ENCODE measurements around the gene ACSS1.

Gene ACSS1

DNA sequence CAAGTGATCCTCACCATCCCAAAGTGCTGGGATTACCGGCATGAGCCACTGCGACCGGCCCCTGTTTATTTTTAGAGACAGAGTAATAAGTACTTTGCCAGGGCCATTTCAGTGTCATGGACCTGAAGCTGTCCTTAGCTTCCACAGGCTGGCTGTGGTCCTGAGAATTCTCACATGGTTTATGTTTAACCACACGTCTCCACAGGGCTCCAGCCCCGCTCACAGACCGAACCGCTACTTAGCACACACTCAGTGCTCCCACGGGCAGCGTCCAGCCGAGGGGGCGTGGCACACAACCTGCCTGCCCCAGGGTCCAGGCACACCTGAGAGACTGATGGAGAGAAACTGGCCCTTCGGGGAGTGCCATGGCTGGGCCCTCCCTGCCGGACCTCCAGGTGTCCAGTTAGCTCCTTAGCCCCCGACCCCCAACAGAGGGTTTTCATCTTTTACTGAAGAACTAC lies 11.7 kb downstream of the ACSS1 start:
- Histone ChIP-seq H3K27me3 (ENCODE audit: insufficient read depth, low read length) (no peaks in the 10 kb centered on the region), H3K79me1 (ENCODE audit: low read length) (no peaks in the 10 kb centered on the region), H2BK5ac (ENCODE audit: low read depth, low read length, poor library complexity) (no peak overlapping the region), H3K4me3 (ENCODE audit: low read depth, low read length) (no peak overlapping the region), H3K14ac (ENCODE audit: low read length) (no peak overlapping the region), H4K8ac (ENCODE audit: low read depth, low read length) (no peak overlapping the region), H2BK12ac (ENCODE audit: low read length) (no peak overlapping the region), H2AK5ac (ENCODE audit: low read length) (no peak overlapping the region), H3K18ac (ENCODE audit: low read length) (no peak overlapping the region), H3K4me1 (ENCODE audit: control insufficient read depth in 1 of 2, insufficient read depth in 2 of 2, low read length in 2 of 2) (no peaks in the 10 kb centered on the region), H3K36me3 (ENCODE audit: control insufficient read depth in 1 of 2, insufficient read depth in 2 of 2, low read length in 2 of 2) (no peaks in the 10 kb centered on the region), H3K9me3 (ENCODE audit: insufficient read depth, low read depth, low read length) (peaks cover 1% of the 10 kb centered on the region), H3K4ac (ENCODE audit: low read depth, low read length) (no peak overlapping the region), H3K4me2 (ENCODE audit: low read length) (no peak overlapping the region), H3K79me2 (ENCODE audit: control insufficient read depth, insufficient read depth, low read length, poor library complexity) (no peaks in the 10 kb centered on the region), H3K27ac (ENCODE audit: low read depth, low read length) (no peak overlapping the region), H4K91ac (ENCODE audit: low read depth, low read length) (no peak overlapping the region), H2BK120ac (ENCODE audit: insufficient read depth, low read length, poor library complexity) (no peak overlapping the region), H4K12ac (ENCODE audit: low read depth, low read length) (no peak overlapping the region), H3K9ac (ENCODE audit: low read length) (no peak overlapping the region), H3K23ac (ENCODE audit: low read length) (no peak overlapping the region), H2AFZ (ENCODE audit: insufficient read depth, low read length, poor library complexity) (no peak overlapping the region)
- DNase-seq, result no peak
- no CpG with 5 or more reads among the region's 14 CpGs for WGBS (ENCODE audit: extremely low coverage, insufficient coverage, insufficient read length)

DNA sequence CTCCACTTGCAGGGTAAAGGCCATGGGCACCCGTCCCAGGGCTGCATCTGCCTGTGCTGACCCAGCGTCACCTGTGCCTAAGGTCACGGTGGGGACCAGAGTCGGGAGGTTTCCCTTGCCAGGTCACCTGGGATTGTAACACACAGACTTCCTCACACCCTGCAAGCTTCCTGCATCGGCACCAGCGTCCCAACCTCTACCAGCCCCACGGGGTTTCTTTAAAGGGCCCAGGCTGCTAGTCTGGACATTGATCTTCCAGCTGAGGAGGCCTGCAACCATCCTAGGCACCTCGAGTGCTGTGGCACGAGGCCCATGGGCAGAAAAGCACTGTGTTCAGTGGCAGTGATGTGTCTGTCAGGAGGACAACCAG lies 12.6 kb downstream of the ACSS1 start:
- Histone ChIP-seq H3K4me1 (ENCODE audit: control insufficient read depth in 1 of 2, insufficient read depth in 2 of 2, low read length in 2 of 2) (no peaks in the 10 kb centered on the region), H2BK5ac (ENCODE audit: low read depth, low read length, poor library complexity) (no peak overlapping the region)
- no CpG with 5 or more reads among the region's 9 CpGs for WGBS (ENCODE audit: extremely low coverage, insufficient coverage, insufficient read length)

DNA sequence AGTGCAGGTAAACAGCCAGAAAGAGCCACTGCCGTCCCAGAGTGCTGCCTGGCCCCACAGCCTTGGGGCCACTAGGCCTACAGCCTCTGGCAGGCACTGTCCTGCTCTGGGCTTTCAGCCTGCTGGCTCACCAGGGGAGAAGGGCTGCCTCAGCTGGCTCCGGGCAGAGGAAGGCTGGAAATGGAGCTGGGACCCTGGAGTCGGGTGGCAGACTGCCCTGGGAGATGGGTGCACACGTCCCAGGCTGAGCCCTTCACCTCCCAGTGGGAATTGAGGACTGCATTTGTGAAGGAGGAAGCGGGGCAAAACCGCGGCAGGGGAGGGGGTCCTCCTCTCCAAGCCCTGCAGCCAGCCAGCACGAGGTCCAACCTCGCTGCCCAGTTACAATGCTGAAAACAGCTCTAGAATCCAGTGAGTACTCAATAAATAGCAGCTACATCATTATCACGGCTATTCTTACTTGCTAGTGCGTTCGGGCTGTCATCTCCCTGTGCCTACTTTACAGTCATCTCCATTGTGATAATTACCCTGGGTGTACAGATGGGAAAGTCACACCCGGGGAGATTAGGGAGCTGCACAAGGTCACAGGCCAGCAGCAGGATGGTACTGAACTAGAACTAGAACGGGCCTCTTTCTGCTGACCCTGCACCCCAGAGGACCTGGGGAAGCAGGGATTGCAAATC lies 13.1 kb downstream of the ACSS1 start:
- Histone ChIP-seq H4K12ac (ENCODE audit: low read depth, low read length) (no peak overlapping the region), H3K79me1 (ENCODE audit: low read length) (no peaks in the 10 kb centered on the region), H2BK120ac (ENCODE audit: insufficient read depth, low read length, poor library complexity) (no peak overlapping the region), H3K4me3 (ENCODE audit: low read depth, low read length) (no peak overlapping the region), H2BK12ac (ENCODE audit: low read length) (no peak overlapping the region), H3K4me1 (ENCODE audit: control insufficient read depth in 1 of 2, insufficient read depth in 2 of 2, low read length in 2 of 2) (no peaks in the 10 kb centered on the region), H3K9ac (ENCODE audit: low read length) (no peak overlapping the region), H3K23ac (ENCODE audit: low read length) (no peak overlapping the region), H3K4ac (ENCODE audit: low read depth, low read length) (no peak overlapping the region), H4K8ac (ENCODE audit: low read depth, low read length) (no peak overlapping the region), H3K36me3 (ENCODE audit: control insufficient read depth in 1 of 2, insufficient read depth in 2 of 2, low read length in 2 of 2) (no peaks in the 10 kb centered on the region), H2AK5ac (ENCODE audit: low read length) (no peak overlapping the region), H3K27me3 (ENCODE audit: insufficient read depth, low read length) (no peaks in the 10 kb centered on the region), H3K27ac (ENCODE audit: low read depth, low read length) (no peak overlapping the region), H3K14ac (ENCODE audit: low read length) (no peak overlapping the region), H3K9me3 (ENCODE audit: insufficient read depth, low read depth, low read length) (peaks cover 1% of the 10 kb centered on the region), H4K91ac (ENCODE audit: low read depth, low read length) (no peak overlapping the region), H3K4me2 (ENCODE audit: low read length) (no peak overlapping the region), H3K18ac (ENCODE audit: low read length) (no peak overlapping the region), H2BK5ac (ENCODE audit: low read depth, low read length, poor library complexity) (no peak overlapping the region), H3K79me2 (ENCODE audit: control insufficient read depth, insufficient read depth, low read length, poor library complexity) (no peaks in the 10 kb centered on the region), H2AFZ (ENCODE audit: insufficient read depth, low read length, poor library complexity) (no peak overlapping the region)
- WGBS (ENCODE audit: extremely low coverage, insufficient coverage, insufficient read length), result no CpG with 5 or more reads among the region's 14 CpGs
- DNase-seq, result no peak

More for the DNA sequence above, 12.6 kb downstream of the ACSS1 start:
- no peaks in the 10 kb centered on the region for H3K79me1 ChIP-seq (ENCODE audit: low read length)
- no peak overlapping the region for H4K12ac ChIP-seq (ENCODE audit: low read depth, low read length)
- no peak for DNase-seq
- H2AK5ac ChIP-seq (ENCODE audit: low read length), result no peak overlapping the region
- H4K91ac ChIP-seq (ENCODE audit: low read depth, low read length), result no peak overlapping the region
- no peak overlapping the region for H3K27ac ChIP-seq (ENCODE audit: low read depth, low read length)
- no peaks in the 10 kb centered on the region for H3K36me3 ChIP-seq (ENCODE audit: control insufficient read depth in 1 of 2, insufficient read depth in 2 of 2, low read length in 2 of 2)
- H3K4me3 ChIP-seq (ENCODE audit: low read depth, low read length), result no peak overlapping the region
- H3K4me2 ChIP-seq (ENCODE audit: low read length), result no peak overlapping the region
- no peak overlapping the region for H3K23ac ChIP-seq (ENCODE audit: low read length)
- H3K14ac ChIP-seq (ENCODE audit: low read length), result no peak overlapping the region
- H3K18ac ChIP-seq (ENCODE audit: low read length), result no peak overlapping the region
- no peak overlapping the region for H2AFZ ChIP-seq (ENCODE audit: insufficient read depth, low read length, poor library complexity)
- H3K79me2 ChIP-seq (ENCODE audit: control insufficient read depth, insufficient read depth, low read length, poor library complexity), result no peaks in the 10 kb centered on the region
- no peak overlapping the region for H2BK120ac ChIP-seq (ENCODE audit: insufficient read depth, low read length, poor library complexity)
- H3K27me3 ChIP-seq (ENCODE audit: insufficient read depth, low read length), result no peaks in the 10 kb centered on the region
- no peak overlapping the region for H4K8ac ChIP-seq (ENCODE audit: low read depth, low read length)
- no peak overlapping the region for H2BK12ac ChIP-seq (ENCODE audit: low read length)
- peaks cover 1% of the 10 kb centered on the region for H3K9me3 ChIP-seq (ENCODE audit: insufficient read depth, low read depth, low read length)
- H3K4ac ChIP-seq (ENCODE audit: low read depth, low read length), result no peak overlapping the region
- no peak overlapping the region for H3K9ac ChIP-seq (ENCODE audit: low read length)

GRCh38 chr20:25044261-25044560 lies 13.7 kb downstream of the ACSS1 start:
- Histone ChIP-seq H2BK5ac (ENCODE audit: low read depth, low read length, poor library complexity) (no peak overlapping the region), H3K9me3 (ENCODE audit: insufficient read depth, low read depth, low read length) (peaks cover 1% of the 10 kb centered on the region), H2AK5ac (ENCODE audit: low read length) (no peak overlapping the region), H3K4me1 (ENCODE audit: control insufficient read depth in 1 of 2, insufficient read depth in 2 of 2, low read length in 2 of 2) (no peaks in the 10 kb centered on the region), H2BK120ac (ENCODE audit: insufficient read depth, low read length, poor library complexity) (no peak overlapping the region), H3K9ac (ENCODE audit: low read length) (no peak overlapping the region), H2AFZ (ENCODE audit: insufficient read depth, low read length, poor library complexity) (no peak overlapping the region), H4K8ac (ENCODE audit: low read depth, low read length) (no peak overlapping the region), H3K79me2 (ENCODE audit: control insufficient read depth, insufficient read depth, low read length, poor library complexity) (no peaks in the 10 kb centered on the region), H4K91ac (ENCODE audit: low read depth, low read length) (no peak overlapping the region), H3K27ac (ENCODE audit: low read depth, low read length) (no peak overlapping the region), H3K18ac (ENCODE audit: low read length) (no peak overlapping the region), H3K14ac (ENCODE audit: low read length) (no peak overlapping the region), H3K4me3 (ENCODE audit: low read depth, low read length) (no peak overlapping the region), H4K12ac (ENCODE audit: low read depth, low read length) (no peak overlapping the region), H3K27me3 (ENCODE audit: insufficient read depth, low read length) (no peaks in the 10 kb centered on the region), H3K4ac (ENCODE audit: low read depth, low read length) (no peak overlapping the region), H3K36me3 (ENCODE audit: control insufficient read depth in 1 of 2, insufficient read depth in 2 of 2, low read length in 2 of 2) (no peaks in the 10 kb centered on the region), H3K4me2 (ENCODE audit: low read length) (no peak overlapping the region), H3K79me1 (ENCODE audit: low read length) (no peaks in the 10 kb centered on the region), H2BK12ac (ENCODE audit: low read length) (no peak overlapping the region), H3K23ac (ENCODE audit: low read length) (no peak overlapping the region)
- WGBS (ENCODE audit: extremely low coverage, insufficient coverage, insufficient read length), result no CpG with 5 or more reads among the region's 5 CpGs
- DNase-seq, result no peak
